BJ (cell line): ENCODE data around the gene SCML2. TPM values are rescaled to one million over a fixed set of nuclear protein-coding genes. Genes with fewer than 3 reads are reported as not detected.

Source experiments
- CTCF ChIA-PET: fragments of 350-600 bp; formaldehyde crosslinking; extraction: SDS; loops from one replicate; lab custom pipeline; 2021; ENCODE audit warnings: antibody characterized with exemption, inconsistent platforms; lab: Yijun Ruan, JAX
- POLR2A ChIA-PET: fragments of 300-600 bp; sonication (Branson Sonifier 250); formaldehyde crosslinking; extraction: SDS; loops from one replicate; lab custom pipeline; 2021; ENCODE audit warnings: antibody characterized with exemption; lab: Charles Lee
- DNase-seq: peaks from one replicate; pipeline ENCODE4 v3.0.0-alpha.2; 2011; ENCODE audit warnings: low read depth
- H3K27me3 ChIP-seq: 2 replicates; pipeline ENCODE4 v1.6.0; 2011; ENCODE audit warnings: low read length; ENCODE audit not compliant: control insufficient read depth, insufficient read depth
- H3K36me3 ChIP-seq: 2 replicates; pipeline ENCODE4 v1.5.1; 2011; ENCODE audit warnings: low read length; ENCODE audit not compliant: control insufficient read depth, insufficient read depth
- H3K4me3 ChIP-seq: 2 replicates; pipeline ENCODE4 v1.5.1; 2011; ENCODE audit warnings: low read depth, mild to moderate bottlenecking, control low read depth, low read length
- CTCF ChIP-seq: IDR thresholded peaks from 2 replicates; pipeline ENCODE4 v1.5.1; 2011; ENCODE audit warnings: low read depth, mild to moderate bottlenecking, control low read depth, inconsistent platforms, low read length, moderate library complexity; ENCODE audit not compliant: insufficient read depth
- polyA plus RNA-seq: library from polyadenylated mRNA; depleted of rRNA; stranded (reverse); fragments of >200 nt; gene quantifications from 2 replicates; pipeline ENCODE4 v1.2.3, GENCODE V29; 2011

SCML2 gene
- polyA plus RNA-seq, 1 experiment: 0.85 TPM

DNA sequence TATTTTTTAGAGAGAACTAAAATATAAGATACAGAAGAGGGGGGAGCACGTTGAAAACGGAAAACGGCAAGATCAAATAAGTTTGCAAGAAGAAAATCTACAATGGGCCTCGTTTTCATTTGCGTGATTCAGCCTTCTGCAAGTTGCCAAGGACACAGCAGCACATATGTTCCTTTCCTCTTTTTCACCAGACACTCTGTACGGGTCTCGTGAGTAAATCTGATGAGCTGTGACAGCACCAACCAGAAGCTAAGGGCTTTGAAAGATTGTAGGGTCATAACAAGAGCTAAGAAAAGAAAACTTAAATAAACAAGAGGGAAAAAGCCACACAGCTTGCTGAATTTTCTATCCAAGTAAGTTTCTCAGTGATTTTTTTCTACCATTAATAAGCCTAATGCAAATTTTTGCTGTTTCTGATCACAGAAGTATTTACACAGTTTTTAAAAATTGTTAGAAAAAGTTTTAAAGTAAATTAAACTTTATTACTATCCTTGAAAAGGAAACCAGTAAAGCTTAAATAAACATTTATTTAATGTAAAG is 63.4 kb downstream of the SCML2 start:
- ChIA-PET POLR2A (no interaction called here), CTCF (no interaction called here)
- no peaks in the 10 kb centered on the region for H3K27me3 ChIP-seq
- H3K4me3 ChIP-seq: no peak overlapping the region
- H3K36me3 ChIP-seq: no peaks in the 10 kb centered on the region
- peak; percentile 0 for DNase-seq
- no peak for TF ChIP-seq CTCF

GRCh38 chrX:18290200-18290599 is 64.3 kb downstream of the SCML2 start:
- H3K36me3 ChIP-seq: no peaks in the 10 kb centered on the region
- DNase-seq: no peak
- CTCF ChIA-PET: interaction anchor here (0.7 kb wide), 1 partner anchor 1170 kb away, joined by 3 read pairs; no protein-coding TSS in a partner anchor
- POLR2A ChIA-PET: no interaction called here
- H3K27me3 ChIP-seq: no peaks in the 10 kb centered on the region
- no peak for TF ChIP-seq CTCF
- H3K4me3 ChIP-seq: no peak overlapping the region

DNA sequence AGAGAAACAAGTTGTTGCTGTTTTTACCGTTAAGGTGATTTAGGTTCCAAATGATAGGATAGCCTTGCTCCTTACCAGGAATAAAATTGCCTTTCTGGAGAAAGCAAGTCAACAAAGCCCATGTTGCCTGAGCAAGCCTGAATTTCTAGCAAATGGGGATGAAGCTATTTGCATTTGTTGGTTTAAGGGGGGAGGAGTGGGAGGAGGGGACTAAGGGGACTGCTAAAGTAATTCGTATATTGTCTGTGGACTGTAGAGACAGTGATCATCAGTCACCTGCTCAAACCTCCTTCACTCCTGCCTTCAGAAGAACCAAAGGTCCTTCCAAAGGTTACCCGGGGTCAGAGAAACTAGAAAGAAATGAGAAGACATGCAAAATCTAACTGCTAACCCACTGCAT is 65.8 kb downstream of the SCML2 start:
- POLR2A ChIA-PET: no interaction called here
- no peak for TF ChIP-seq CTCF
- Histone ChIP-seq H3K4me3 (no peak overlapping the region), H3K27me3 (no peaks in the 10 kb centered on the region), H3K36me3 (no peaks in the 10 kb centered on the region)
- no peak for DNase-seq
- CTCF ChIA-PET: no interaction called here

GRCh38 chrX:18286322-18286831 is 68.1 kb downstream of the SCML2 start:
- H3K27me3 ChIP-seq: no peaks in the 10 kb centered on the region
- no peak for DNase-seq
- ChIA-PET CTCF (no interaction called here), POLR2A (no interaction called here)
- no peak overlapping the region for H3K4me3 ChIP-seq
- TF ChIP-seq CTCF: no peak
- no peaks in the 10 kb centered on the region for H3K36me3 ChIP-seq

DNA sequence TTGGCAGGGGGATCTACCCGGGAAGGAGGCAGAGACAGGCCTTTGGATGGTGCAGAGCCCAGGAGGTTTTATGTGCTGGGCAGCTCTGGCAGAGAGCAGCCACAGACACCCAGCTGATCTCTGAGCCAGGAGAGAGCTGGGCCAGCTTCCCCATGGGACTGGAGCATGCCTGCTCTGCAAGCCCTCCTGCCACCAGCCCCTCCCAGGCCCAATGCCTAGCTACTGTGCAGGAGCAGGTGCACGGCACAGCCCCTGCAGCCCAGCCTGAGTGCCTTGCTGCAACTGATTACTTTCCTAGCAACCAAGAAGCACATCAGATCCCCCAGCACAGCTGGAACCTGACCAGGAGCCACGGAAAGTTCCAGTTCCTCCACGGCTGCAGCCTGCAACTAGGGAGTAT is 76.0 kb downstream of the SCML2 start:
- no peak overlapping the region for H3K4me3 ChIP-seq
- CTCF ChIA-PET: no interaction called here
- DNase-seq: no peak
- no peak for TF ChIP-seq CTCF
- POLR2A ChIA-PET: no interaction called here
- no peaks in the 10 kb centered on the region for H3K36me3 ChIP-seq
- no peaks in the 10 kb centered on the region for H3K27me3 ChIP-seq
